ENCODE measurements around the gene GIGYF1. TPM values are rescaled to one million over a fixed set of nuclear protein-coding genes. Genes with fewer than 3 reads are reported as not detected.
"Not testable (repeated sequence)": the region's sequence is repeated elsewhere in the genome, so short reads cannot be mapped to it uniquely, and the experiment has no call there.

The GIGYF1 gene
- polyA plus RNA-seq, 1 donor (not counting 4 experiments of a cell fraction or from before 2014, with no cell fraction given): 4.0 TPM

GRCh38 chr7:100671353-100672327 lies 22.4 kb downstream of the GIGYF1 start:
- Histone ChIP-seq H3K9me3 (ENCODE audit: control insufficient read depth, low read depth, low read length) (no peaks in the 10 kb centered on the region), H3K9me1 (ENCODE audit: control insufficient read depth, extremely low read depth, insufficient read depth, low read length) (no peaks in the 10 kb centered on the region), H4K20me1 (ENCODE audit: control insufficient read depth, extremely low read depth, insufficient read depth, low read length) (no peaks in the 10 kb centered on the region), H3K4me3 (ENCODE audit: control insufficient read depth in 2 of 3, extremely low read depth in 1 of 3, insufficient read depth in 2 of 3, low read depth in 1 of 3, low read length in 3 of 3) (no peak overlapping the region), H3K27me3 (ENCODE audit: control insufficient read depth, extremely low read depth, insufficient read depth, low read length) (no peaks in the 10 kb centered on the region), H2AFZ (ENCODE audit: control insufficient read depth, low read length) (no peak overlapping the region), H3K9ac (ENCODE audit: control insufficient read depth, extremely low read depth, insufficient read depth, low read length) (no peak overlapping the region), H3K79me2 (ENCODE audit: control insufficient read depth, insufficient read depth, low read length) (peaks cover 16% of the 10 kb centered on the region), H3K27ac (ENCODE audit: control insufficient read depth, insufficient read depth, low read length) (no peak overlapping the region), H3K36me3 (ENCODE audit: control insufficient read depth in 2 of 2, extremely low read depth in 1 of 2, insufficient read depth in 2 of 2, low read length in 2 of 2) (peaks cover 2% of the 10 kb centered on the region in 2 experiments), H3K4me2 (ENCODE audit: control insufficient read depth, extremely low read depth, insufficient read depth, low read depth, low read length) (no peak overlapping the region), H3K4me1 (ENCODE audit: control insufficient read depth, extremely low read depth, insufficient read depth, low read length) (peaks cover 4% of the 10 kb centered on the region)
- dilution Hi-C loops (cut with MboI; ENCODE audit: extremely low pct_ligation_motif_present, low sequenced_read_pairs): no loop called here
- DNase-seq (ENCODE audit: low read depth, low spot score) (no peak), FAIRE-seq (no peak)
- TF ChIP-seq, protein P1, sequence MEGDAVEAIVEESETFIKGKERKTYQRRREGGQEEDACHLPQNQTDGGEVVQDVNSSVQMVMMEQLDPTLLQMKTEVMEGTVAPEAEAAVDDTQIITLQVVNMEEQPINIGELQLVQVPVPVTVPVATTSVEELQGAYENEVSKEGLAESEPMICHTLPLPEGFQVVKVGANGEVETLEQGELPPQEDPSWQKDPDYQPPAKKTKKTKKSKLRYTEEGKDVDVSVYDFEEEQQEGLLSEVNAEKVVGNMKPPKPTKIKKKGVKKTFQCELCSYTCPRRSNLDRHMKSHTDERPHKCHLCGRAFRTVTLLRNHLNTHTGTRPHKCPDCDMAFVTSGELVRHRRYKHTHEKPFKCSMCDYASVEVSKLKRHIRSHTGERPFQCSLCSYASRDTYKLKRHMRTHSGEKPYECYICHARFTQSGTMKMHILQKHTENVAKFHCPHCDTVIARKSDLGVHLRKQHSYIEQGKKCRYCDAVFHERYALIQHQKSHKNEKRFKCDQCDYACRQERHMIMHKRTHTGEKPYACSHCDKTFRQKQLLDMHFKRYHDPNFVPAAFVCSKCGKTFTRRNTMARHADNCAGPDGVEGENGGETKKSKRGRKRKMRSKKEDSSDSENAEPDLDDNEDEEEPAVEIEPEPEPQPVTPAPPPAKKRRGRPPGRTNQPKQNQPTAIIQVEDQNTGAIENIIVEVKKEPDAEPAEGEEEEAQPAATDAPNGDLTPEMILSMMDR (optimal IDR thresholded peaks at IDR 0.05 in 1 of 3, IDR thresholded peaks at IDR 0.05 in 1 of 3, conservative IDR thresholded peaks at IDR 0.05 in 1 of 3; ENCODE audit: extremely low read depth in 1 of 3, insufficient read depth in 2 of 3, low read length in 3 of 3): no peak
- TF ChIP-seq EZH2 (IDR thresholded peaks at IDR 0.05; ENCODE audit: low read length): no peak

DNA sequence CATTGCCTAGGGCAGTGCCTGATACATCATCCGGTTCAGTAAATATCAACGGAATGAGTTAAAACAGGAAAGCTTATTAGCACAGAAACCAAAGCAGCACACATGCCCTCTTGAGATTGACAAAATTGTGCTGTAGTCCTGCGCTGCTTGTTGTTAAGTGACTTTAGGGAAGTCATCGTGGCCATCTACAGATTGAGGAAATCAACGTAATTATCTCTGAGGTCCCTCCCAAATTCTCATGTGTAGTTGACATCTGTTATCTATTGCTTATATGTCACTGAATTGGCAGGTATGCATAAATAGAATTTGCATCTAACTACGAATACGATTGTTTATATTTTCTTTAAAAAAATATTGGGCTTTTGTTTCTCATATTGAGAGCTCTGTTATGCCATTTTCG lies 24.0 kb downstream of the GIGYF1 start:
- Histone ChIP-seq H3K4me1 (ENCODE audit: control insufficient read depth, extremely low read depth, insufficient read depth, low read length) (no peaks in the 10 kb centered on the region), H3K36me3 (ENCODE audit: control insufficient read depth in 2 of 2, extremely low read depth in 1 of 2, insufficient read depth in 2 of 2, low read length in 2 of 2) (no peaks in the 10 kb centered on the region), H3K9me3 (ENCODE audit: control insufficient read depth, low read depth, low read length) (no peaks in the 10 kb centered on the region), H3K4me3 (ENCODE audit: control insufficient read depth in 2 of 3, extremely low read depth in 1 of 3, insufficient read depth in 2 of 3, low read depth in 1 of 3, low read length in 3 of 3) (no peak overlapping the region), H4K20me1 (ENCODE audit: control insufficient read depth, extremely low read depth, insufficient read depth, low read length) (no peaks in the 10 kb centered on the region), H3K9me1 (ENCODE audit: control insufficient read depth, extremely low read depth, insufficient read depth, low read length) (no peaks in the 10 kb centered on the region), H3K4me2 (ENCODE audit: control insufficient read depth, extremely low read depth, insufficient read depth, low read depth, low read length) (no peak overlapping the region), H3K27ac (ENCODE audit: control insufficient read depth, insufficient read depth, low read length) (no peak overlapping the region), H3K27me3 (ENCODE audit: control insufficient read depth, extremely low read depth, insufficient read depth, low read length) (no peaks in the 10 kb centered on the region), H2AFZ (ENCODE audit: control insufficient read depth, low read length) (no peak overlapping the region), H3K79me2 (ENCODE audit: control insufficient read depth, insufficient read depth, low read length) (peaks cover 12% of the 10 kb centered on the region), H3K9ac (ENCODE audit: control insufficient read depth, extremely low read depth, insufficient read depth, low read length) (no peak overlapping the region)
- FAIRE-seq: no peak
- dilution Hi-C loops (cut with MboI; ENCODE audit: extremely low pct_ligation_motif_present, low sequenced_read_pairs): no loop called here
- no peak for DNase-seq (ENCODE audit: low read depth, low spot score)
- TF ChIP-seq EZH2 (IDR thresholded peaks at IDR 0.05; ENCODE audit: low read length): no peak
- TF ChIP-seq, protein P1 (optimal IDR thresholded peaks at IDR 0.05 in 1 of 3, IDR thresholded peaks at IDR 0.05 in 1 of 3, conservative IDR thresholded peaks at IDR 0.05 in 1 of 3; ENCODE audit: extremely low read depth in 1 of 3, insufficient read depth in 2 of 3, low read length in 3 of 3): no peak

DNA sequence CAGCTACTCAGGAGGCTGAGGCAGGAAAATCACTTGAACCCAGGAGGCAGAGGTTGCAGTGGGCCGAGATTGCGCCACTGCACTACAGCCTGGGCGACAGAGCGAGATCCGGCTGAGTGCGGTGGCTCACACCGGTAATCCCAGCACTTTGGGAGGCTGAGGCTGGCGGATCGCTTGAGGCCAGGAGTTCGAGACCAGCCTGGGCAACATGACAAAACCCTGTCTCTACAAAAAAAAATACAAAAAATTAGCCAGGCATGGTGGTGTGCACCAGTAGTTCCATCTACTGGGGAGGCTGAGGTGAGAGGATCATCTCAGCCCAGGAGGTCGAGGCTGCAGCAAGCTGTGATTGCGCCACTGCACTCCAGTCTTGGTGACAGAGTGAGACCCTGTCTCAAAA lies 24.9 kb downstream of the GIGYF1 start:
- DNase-seq (ENCODE audit: low read depth, low spot score); H3K4me1 ChIP-seq (ENCODE audit: control insufficient read depth, extremely low read depth, insufficient read depth, low read length); H2AFZ ChIP-seq (ENCODE audit: control insufficient read depth, low read length); H4K20me1 ChIP-seq (ENCODE audit: control insufficient read depth, extremely low read depth, insufficient read depth, low read length); H3K27ac ChIP-seq (ENCODE audit: control insufficient read depth, insufficient read depth, low read length); H3K9me3 ChIP-seq (ENCODE audit: control insufficient read depth, low read depth, low read length); H3K4me3 ChIP-seq (ENCODE audit: control insufficient read depth in 2 of 3, extremely low read depth in 1 of 3, insufficient read depth in 2 of 3, low read depth in 1 of 3, low read length in 3 of 3); H3K9ac ChIP-seq (ENCODE audit: control insufficient read depth, extremely low read depth, insufficient read depth, low read length); H3K27me3 ChIP-seq (ENCODE audit: control insufficient read depth, extremely low read depth, insufficient read depth, low read length); H3K79me2 ChIP-seq (ENCODE audit: control insufficient read depth, insufficient read depth, low read length); FAIRE-seq; H3K4me2 ChIP-seq (ENCODE audit: control insufficient read depth, extremely low read depth, insufficient read depth, low read depth, low read length); dilution Hi-C loops (cut with MboI; ENCODE audit: extremely low pct_ligation_motif_present, low sequenced_read_pairs); H3K36me3 ChIP-seq (ENCODE audit: control insufficient read depth in 2 of 2, extremely low read depth in 1 of 2, insufficient read depth in 2 of 2, low read length in 2 of 2); H3K9me1 ChIP-seq (ENCODE audit: control insufficient read depth, extremely low read depth, insufficient read depth, low read length): not testable (repeated sequence)
